GM18951 (cell line): Measurements from ENCODE around the gene PHOX2A.

Source experiments
- POLR2A ChIP-seq: IDR thresholded peaks from 4 replicates; pipeline ENCODE4 v1.6.1; 2011; ENCODE audit warnings: mild to moderate bottlenecking; ENCODE audit not compliant: insufficient read length, insufficient read depth; ENCODE audit errors: extremely low read depth
- in situ Hi-C: fragments of 300-500 bp; cut with MboI; formaldehyde crosslinking; loops from one replicate; pipeline ENCODE4 v1.12.0; 2022; ENCODE audit warnings: low sequenced_read_pairs, mixed read lengths, inconsistent platforms; ENCODE audit not compliant: unreplicated experiment

PHOX2A gene

GRCh38 chr11:72235351-72236057 lies 8.5 kb downstream of the PHOX2A start:
- TF ChIP-seq POLR2A, result no peak
- in situ Hi-C loops, result no loop called here

GRCh38 chr11:72234920-72235319 lies 9.1 kb downstream of the PHOX2A start:
- in situ Hi-C loops, result no loop called here

GRCh38 chr11:72234514-72234830 lies 9.5 kb downstream of the PHOX2A start:
- TF ChIP-seq POLR2A, result no peak

More at GRCh38 chr11:72234920-72235319, 9.1 kb downstream of the PHOX2A start:
- TF ChIP-seq POLR2A, result no peak

DNA sequence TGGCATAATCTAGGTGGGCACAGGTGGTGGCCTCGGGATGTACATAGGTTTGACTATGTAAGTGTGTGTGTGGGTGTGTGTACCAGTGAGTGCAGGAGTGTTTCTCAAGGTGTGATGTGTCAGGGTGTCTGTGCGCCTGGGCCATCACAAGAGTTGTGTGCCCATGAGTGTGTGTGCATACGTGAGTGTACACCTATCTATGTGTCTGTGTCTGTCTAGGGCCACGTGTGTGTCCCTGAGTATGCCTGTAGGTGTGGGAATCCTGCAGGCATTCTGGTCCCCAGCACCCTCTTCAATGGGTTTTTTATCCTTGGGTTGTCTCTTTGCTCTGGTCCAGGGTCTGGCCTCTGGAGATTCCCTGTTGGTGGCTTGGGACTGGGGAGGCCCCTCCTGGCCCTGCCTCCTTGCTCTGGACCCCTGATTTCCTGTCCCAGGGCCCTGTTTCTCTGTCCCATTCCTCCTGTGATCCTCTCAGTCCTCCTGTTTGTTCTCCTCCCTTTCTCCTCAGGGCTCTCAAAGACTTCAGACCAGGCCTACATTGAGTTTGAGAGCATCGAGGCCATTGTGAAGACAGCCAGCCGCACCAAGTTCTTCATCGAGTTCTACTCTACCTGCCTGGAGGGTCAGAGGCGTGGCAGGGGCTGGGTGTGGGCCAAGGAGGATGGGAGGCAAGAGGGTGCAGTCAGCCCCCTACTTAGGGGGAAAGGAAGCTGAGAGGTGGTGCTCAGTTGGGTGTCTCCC lies 10.0 kb downstream of the PHOX2A start:
- in situ Hi-C loops, result no loop called here

More at GRCh38 chr11:72234514-72234830, 9.5 kb downstream of the PHOX2A start:
- in situ Hi-C loops, result no loop called here

GRCh38 chr11:72233056-72233772 lies 10.8 kb downstream of the PHOX2A start:
- TF ChIP-seq POLR2A, result no peak
- in situ Hi-C loops, result no loop called here

More for the DNA sequence above, 10.0 kb downstream of the PHOX2A start:
- no peak for TF ChIP-seq POLR2A

- in situ Hi-C loops, result no loop called here
- no peak for TF ChIP-seq POLR2A
Measured at GRCh38 chr11:72232260-72233055, 11.5 kb downstream of the PHOX2A start.

DNA sequence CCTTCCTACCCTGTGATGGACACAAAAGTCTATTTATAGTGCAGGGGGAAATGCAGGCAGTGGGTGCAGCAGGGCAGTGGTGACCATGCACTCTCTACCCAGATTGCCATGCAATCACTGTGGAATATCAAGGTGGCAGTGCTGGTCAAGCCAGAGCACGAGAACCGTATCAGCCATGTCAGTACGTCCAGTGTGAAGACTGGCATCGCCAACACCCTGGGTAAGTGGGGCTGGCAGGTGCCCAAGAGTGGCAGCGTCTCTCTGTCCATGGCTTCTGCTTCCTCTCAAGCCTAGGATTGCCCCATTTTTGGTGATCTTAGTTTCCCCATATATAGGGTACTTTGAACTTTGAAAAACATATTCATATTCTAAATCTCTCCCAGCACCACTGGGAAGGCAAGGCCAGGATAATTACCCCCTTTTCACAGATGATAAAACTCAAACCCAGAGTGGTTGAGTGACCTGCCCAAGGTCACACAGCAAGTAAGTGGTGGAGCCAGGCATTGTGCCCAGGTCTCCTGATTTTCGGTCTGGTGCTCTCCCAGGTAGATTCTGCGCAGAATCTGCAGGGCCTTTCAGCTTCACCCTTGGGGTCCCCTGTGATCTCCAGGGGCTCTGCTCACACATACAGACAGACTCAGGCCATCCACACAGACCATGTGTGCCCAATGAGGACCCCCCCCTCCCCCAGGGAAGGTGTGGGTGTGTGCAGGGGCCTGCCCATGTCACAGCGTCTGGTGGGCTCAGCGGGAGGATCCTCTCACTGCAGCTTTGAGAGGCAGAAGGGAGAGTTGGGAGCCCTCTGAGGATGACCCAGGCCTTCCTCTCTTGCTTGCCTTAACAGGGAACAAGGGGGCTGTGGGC lies 12.3 kb downstream of the PHOX2A start:
- no peak for TF ChIP-seq POLR2A
- in situ Hi-C loops, result no loop called here

GRCh38 chr11:72230764-72231365 lies 13.1 kb downstream of the PHOX2A start:
- TF ChIP-seq POLR2A, result no peak
- in situ Hi-C loops, result no loop called here

DNA sequence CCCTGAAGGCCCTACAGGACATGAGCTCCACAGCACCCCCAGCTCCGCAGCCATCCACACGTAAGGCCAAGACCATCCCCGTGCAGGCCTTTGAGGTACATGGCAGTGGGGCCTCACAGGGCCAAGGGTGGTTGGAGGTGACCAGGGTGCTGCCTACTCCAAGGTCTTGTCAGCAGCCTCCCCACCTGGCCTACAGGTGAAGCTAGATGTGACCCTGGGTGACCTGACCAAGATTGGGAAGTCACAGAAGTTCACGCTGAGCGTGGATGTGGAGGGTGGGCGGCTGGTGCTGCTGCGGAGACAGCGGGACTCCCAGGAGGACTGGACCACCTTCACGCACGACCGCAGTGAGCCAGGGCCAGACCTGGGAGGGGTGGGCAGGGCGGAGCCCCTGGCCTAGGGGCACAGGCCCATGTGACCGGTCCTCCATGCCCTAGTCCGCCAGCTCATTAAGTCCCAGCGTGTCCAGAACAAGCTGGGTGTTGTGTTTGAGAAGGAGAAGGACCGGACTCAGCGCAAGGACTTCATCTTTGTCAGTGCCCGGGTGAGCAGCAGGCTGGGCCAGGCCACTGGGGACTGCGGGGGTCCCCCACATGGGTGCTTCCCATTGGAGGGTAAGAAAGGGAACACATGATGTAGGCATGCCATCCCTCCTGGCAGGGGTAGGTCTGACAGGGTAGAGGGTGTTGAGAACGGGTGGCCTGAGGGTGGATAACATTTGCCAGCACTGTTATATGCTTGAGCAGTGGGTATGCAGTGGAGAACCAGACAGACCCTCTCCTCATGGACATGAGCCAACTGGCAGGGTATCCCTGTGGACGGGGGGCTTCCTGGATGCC lies 13.8 kb downstream of the PHOX2A start:
- no peak for TF ChIP-seq POLR2A
- in situ Hi-C loops, result no loop called here

GRCh38 chr11:72229336-72229924 lies 14.5 kb downstream of the PHOX2A start:
- TF ChIP-seq POLR2A, result no peak
- in situ Hi-C loops, result no loop called here

GRCh38 chr11:72228844-72229231 lies 15.1 kb downstream of the PHOX2A start:
- in situ Hi-C loops, result no loop called here
- TF ChIP-seq POLR2A, result no peak
